Raji (cell line): ENCODE results near the gene DOK1.

Experiments used
- POLR2A ChIP-seq: IDR thresholded peaks from 2 replicates; pipeline ENCODE4 v1.6.1; 2011; ENCODE audit warnings: low read depth, low read length, control low read depth; ENCODE audit not compliant: insufficient read depth

DOK1 gene

GRCh38 chr2:74551942-74552913 is 2.3 kb upstream of the DOK1 start:
- no peak for TF ChIP-seq POLR2A

- no peak for TF ChIP-seq POLR2A
Measured at GRCh38 chr2:74552914-74553811, 1.4 kb upstream of the DOK1 start.

- TF ChIP-seq POLR2A: no peak
Measured at GRCh38 chr2:74554820-74555531, 456 bp downstream of the DOK1 start.

GRCh38 chr2:74555610-74556103 is 1.1 kb downstream of the DOK1 start:
- TF ChIP-seq POLR2A: no peak

- no peak for TF ChIP-seq POLR2A
Measured at GRCh38 chr2:74556159-74556558, 1.6 kb downstream of the DOK1 start.

GRCh38 chr2:74556831-74557370 is 2.4 kb downstream of the DOK1 start:
- TF ChIP-seq POLR2A: no peak

- no peak for TF ChIP-seq POLR2A
Measured at GRCh38 chr2:74558284-74559230, 4.0 kb downstream of the DOK1 start.

GRCh38 chr2:74559912-74560311 is 5.4 kb downstream of the DOK1 start:
- TF ChIP-seq POLR2A: no peak

- TF ChIP-seq POLR2A: no peak
Measured at GRCh38 chr2:74560591-74560990, 6.1 kb downstream of the DOK1 start.

DNA sequence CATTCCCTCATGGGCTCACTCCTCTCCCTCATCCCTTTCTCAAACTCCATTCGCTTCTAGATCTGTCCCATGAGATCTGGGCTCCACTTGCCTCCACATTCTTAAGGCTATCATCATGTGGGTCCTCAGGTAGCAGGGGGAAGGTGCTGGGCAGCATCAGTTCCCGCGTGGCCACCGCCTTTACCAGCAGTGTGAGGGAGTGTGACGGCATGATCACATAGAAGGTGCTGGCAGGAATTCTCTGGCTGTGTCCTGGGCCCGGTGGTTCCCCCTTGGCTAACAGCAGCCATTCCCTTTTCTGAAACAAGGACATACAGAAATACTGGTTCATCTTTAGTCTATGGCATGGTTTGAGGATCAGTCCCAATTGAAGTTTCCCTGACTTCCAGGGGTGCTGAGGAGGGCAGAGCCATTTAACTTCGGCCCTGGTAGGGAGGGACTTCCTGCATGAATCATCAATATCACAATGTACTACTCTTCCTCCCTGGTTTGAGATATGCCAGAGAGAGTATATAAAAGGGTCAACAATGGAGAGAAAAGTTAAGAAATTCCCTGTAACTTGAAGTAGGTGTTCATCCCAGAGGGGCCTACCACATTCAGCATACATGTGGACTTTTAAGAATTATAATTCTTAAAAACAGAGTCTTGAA is 7.7 kb downstream of the DOK1 start:
- TF ChIP-seq POLR2A: no peak

DNA sequence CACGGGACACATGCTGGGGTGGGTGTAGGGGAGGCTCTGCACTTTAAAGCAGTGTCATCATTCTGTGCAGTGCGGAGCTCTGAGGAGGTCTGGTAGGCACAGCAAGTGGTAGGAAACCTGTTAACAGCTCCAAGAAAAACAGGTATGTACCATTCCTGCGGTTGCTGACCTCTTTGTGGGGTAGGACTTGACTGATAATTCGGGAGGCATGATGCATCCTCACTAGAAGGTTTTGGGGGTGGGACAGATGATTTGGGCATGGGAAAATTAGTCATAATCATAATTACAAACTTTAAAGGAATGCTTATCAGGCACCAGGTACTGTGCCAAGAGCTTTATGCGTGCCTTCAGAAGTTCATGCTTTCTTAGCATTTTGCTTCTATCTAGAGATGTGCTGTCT is 9.7 kb downstream of the DOK1 start:
- no peak for TF ChIP-seq POLR2A

DNA sequence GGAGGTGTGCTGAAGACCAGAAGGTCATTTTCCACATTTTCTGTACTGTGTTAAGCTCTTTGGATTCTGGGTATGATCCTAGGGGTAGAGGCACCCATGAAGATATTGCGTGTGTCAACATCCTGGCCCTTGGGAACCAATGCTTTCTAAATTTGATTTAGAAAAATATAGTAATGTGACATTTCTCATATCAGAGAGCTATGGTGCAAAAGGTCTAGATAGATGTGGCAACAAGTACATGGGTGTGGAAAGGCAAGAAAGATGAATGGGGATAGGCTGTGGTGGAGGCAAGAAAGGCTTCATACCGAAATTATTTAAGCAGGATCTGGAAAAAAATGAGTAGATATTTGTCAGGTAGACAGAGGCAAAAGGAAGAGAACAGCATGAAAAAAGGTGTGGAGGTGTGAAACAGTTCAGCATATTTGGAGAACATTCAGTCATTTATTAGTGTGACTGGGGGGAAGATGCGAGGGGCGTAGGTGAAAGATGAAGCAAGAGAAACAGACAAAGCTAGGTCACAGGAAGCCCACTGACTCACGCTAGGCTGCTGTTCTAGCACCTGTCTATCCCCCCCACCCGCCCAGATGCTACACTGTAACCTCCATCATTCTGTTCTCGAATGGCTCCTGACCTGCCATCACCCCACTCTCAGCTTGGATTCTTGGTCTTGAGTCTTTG is 11.7 kb downstream of the DOK1 start:
- no peak for TF ChIP-seq POLR2A

GRCh38 chr2:74566754-74567085 is 12.2 kb downstream of the DOK1 start:
- no peak for TF ChIP-seq POLR2A

DNA sequence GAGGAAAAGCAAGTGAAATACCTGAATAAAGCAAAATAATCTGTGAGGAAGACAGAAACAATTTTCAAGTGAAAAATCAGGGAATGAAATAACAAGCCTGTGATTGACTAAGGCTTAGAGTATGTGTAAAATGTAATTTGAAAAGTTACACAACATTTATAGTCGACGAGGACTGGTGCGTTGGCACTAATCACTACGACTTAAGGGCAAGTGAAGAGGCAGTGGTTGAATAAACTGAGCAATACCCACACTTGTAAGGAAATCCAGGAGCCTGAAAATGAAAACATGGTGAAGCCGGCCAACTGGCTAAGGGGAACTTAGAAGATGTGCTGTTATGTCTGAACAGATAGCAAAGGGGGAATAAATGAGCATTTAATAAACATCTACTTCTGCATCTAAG is 13.4 kb downstream of the DOK1 start:
- TF ChIP-seq POLR2A: no peak
